ENCODE measurements around the gene ARCN1. TPM values are rescaled to one million over a fixed set of nuclear protein-coding genes. Genes with fewer than 3 reads are reported as not detected.

ARCN1 gene
- total and polyA plus RNA-seq, 2 donors (not counting 1 experiment from before 2014, with no cell fraction given): 42.9 to 83.2 TPM

DNA sequence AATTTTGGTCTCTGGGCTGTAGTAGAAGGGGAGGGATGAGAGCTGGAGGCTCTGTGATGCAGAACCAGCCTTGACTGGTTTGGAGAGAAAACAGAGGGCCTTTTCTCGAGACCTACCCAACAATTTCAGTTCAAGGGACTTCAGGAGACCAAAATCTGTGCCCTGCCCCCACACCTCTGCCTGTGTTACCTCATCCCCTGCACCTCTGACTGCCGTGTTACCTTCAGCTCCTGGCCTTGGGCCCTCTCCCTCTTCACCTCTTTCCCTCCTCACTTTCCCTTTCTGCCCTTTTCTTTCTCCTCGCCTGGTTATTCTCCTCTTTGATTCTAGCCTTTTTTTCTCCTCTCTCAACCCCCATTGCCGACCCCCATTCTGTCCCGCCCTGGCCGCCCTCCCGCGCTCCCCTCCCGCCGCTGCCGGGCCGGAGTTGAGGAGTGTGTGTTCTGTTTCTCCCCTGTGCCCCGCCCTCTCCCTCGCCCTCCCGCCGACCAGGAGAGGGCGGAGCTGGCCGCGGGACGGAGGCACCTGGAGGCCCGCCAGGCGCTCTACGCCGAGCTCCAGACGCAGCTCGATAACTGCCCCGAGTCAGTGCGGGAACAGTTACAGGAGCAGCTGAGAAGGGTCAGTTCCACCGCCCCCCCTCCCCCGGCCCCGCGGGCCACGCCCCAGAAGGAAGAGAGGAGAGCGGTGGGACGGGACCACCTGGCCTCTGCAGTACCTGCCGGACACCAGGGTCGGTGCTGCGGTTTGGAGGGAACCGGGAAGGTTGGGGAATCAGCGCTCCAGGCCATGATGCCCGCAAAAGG is 62.4 kb downstream of the ARCN1 start:
- intact Hi-C loops (cut with micrococcal nuclease): no loop called here
- Histone ChIP-seq H3K9ac (ENCODE audit: low read length) (no peak overlapping the region), H2AFZ (ENCODE audit: insufficient read depth, low read depth, low read length, poor library complexity, severe bottlenecking) (no peak overlapping the region), H3K9me3 (ENCODE audit: control extremely low read depth in 1 of 3, control insufficient read depth in 2 of 3, insufficient read depth in 1 of 3, low read length in 2 of 3) (no peaks in the 10 kb centered on the region), H3K4me1 (ENCODE audit: control insufficient read depth in 2 of 2, insufficient read depth in 2 of 2, low read length in 2 of 2) (no peaks in the 10 kb centered on the region), H3K27me3 (replicated peaks in 1 of 4; ENCODE audit: control extremely low read depth in 1 of 4, control insufficient read depth in 3 of 4, insufficient read depth in 4 of 4, low read length in 3 of 4) (peaks cover 0 to 5% (median 2%) of the 10 kb centered on the region in 4 experiments), H4K20me1 (ENCODE audit: control insufficient read depth, insufficient read depth, low read length, poor library complexity, severe bottlenecking) (no peaks in the 10 kb centered on the region), H3K27ac (ENCODE audit: low read length in 2 of 2) (no peak overlapping the region), H3K36me3 (replicated peaks in 1 of 2; ENCODE audit: control extremely low read depth in 1 of 2, control insufficient read depth in 1 of 2, extremely low read depth in 1 of 2, insufficient read depth in 2 of 2, low read length in 1 of 2) (no peaks in the 10 kb centered on the region), H3K4me3 (ENCODE audit: control extremely low read depth in 1 of 5, extremely low read depth in 1 of 5, insufficient read depth in 1 of 5, low read depth in 2 of 5, low read length in 4 of 5) (no peak overlapping the region), H3K79me2 (ENCODE audit: control insufficient read depth, insufficient read depth, low read length) (no peaks in the 10 kb centered on the region), H3K4me2 (replicated peaks; ENCODE audit: low read depth, low read length, poor library complexity, severe bottlenecking) (peak overlapping the region; percentile 38)
- ATAC-seq (ENCODE audit: low read depth) (peak; percentile 31), DNase-seq (no peak)
- Mint-ChIP-seq H3K4me1 (no peaks in the 10 kb centered on the region), H3K9me3 (ENCODE audit: insufficient read depth) (no peaks in the 10 kb centered on the region), H3K27ac (no peak overlapping the region), H3K27me3 (peaks cover 7% of the 10 kb centered on the region), H3K4me3 (no peak overlapping the region)
- TF ChIP-seq, protein P1, sequence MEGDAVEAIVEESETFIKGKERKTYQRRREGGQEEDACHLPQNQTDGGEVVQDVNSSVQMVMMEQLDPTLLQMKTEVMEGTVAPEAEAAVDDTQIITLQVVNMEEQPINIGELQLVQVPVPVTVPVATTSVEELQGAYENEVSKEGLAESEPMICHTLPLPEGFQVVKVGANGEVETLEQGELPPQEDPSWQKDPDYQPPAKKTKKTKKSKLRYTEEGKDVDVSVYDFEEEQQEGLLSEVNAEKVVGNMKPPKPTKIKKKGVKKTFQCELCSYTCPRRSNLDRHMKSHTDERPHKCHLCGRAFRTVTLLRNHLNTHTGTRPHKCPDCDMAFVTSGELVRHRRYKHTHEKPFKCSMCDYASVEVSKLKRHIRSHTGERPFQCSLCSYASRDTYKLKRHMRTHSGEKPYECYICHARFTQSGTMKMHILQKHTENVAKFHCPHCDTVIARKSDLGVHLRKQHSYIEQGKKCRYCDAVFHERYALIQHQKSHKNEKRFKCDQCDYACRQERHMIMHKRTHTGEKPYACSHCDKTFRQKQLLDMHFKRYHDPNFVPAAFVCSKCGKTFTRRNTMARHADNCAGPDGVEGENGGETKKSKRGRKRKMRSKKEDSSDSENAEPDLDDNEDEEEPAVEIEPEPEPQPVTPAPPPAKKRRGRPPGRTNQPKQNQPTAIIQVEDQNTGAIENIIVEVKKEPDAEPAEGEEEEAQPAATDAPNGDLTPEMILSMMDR (IDR thresholded peaks at IDR 0.05): no peak
- no peak for TF ChIP-seq EZH2 (IDR thresholded peaks at IDR 0.05; ENCODE audit: borderline replicate concordance, insufficient read depth, low read depth, low read length, poor library complexity, severe bottlenecking)
- WGBS (ENCODE audit: insufficient coverage): 82% methylated on average over 28 of the region's 41 CpGs
- ChIA-PET POLR2A (no interaction called here), CTCF (no interaction called here)

DNA sequence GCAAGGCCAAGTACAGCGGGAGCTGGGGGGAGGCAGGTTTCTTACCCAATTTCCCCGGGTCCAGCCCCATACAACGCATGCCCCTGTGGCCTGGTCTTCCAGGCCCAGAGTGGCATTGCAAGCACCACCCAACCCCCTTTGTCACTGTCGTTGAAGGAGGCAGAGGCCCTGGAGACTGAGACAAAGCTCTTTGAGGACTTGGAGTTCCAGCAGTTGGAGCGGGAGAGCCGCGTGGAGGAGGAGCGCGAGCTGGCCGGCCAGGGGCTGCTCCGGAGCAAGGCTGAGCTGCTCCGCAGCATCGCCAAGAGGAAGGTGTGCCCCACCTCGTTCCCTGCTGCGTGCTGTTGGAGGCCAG is 63.0 kb downstream of the ARCN1 start:
- H3K79me2 ChIP-seq (ENCODE audit: control insufficient read depth, insufficient read depth, low read length): no peaks in the 10 kb centered on the region
- no peaks in the 10 kb centered on the region for H3K36me3 ChIP-seq (replicated peaks in 1 of 2; ENCODE audit: control extremely low read depth in 1 of 2, control insufficient read depth in 1 of 2, extremely low read depth in 1 of 2, insufficient read depth in 2 of 2, low read length in 1 of 2)
- H3K27ac ChIP-seq (ENCODE audit: low read length in 2 of 2): no peak overlapping the region
- no peak overlapping the region for H3K4me3 ChIP-seq (ENCODE audit: control extremely low read depth in 1 of 5, extremely low read depth in 1 of 5, insufficient read depth in 1 of 5, low read depth in 2 of 5, low read length in 4 of 5)
- H2AFZ ChIP-seq (ENCODE audit: insufficient read depth, low read depth, low read length, poor library complexity, severe bottlenecking): no peak overlapping the region
- intact Hi-C loops (cut with micrococcal nuclease): no loop called here
- POLR2A ChIA-PET: interaction anchor here (0.5 kb wide), 1 partner anchor 100 kb away, joined by 5 read pairs; no protein-coding TSS in a partner anchor
- no peaks in the 10 kb centered on the region for H3K4me1 ChIP-seq (ENCODE audit: control insufficient read depth in 2 of 2, insufficient read depth in 2 of 2, low read length in 2 of 2)
- no peak overlapping the region for H3K4me2 ChIP-seq (replicated peaks; ENCODE audit: low read depth, low read length, poor library complexity, severe bottlenecking)
- no peak for DNase-seq
- H3K9me3 ChIP-seq (ENCODE audit: control extremely low read depth in 1 of 3, control insufficient read depth in 2 of 3, insufficient read depth in 1 of 3, low read length in 2 of 3): no peaks in the 10 kb centered on the region
- Mint-ChIP-seq H3K9me3 (ENCODE audit: insufficient read depth) (no peaks in the 10 kb centered on the region), H3K4me1 (no peaks in the 10 kb centered on the region), H3K27ac (no peak overlapping the region), H3K4me3 (no peak overlapping the region), H3K27me3 (peaks cover 7% of the 10 kb centered on the region)
- no peaks in the 10 kb centered on the region for H4K20me1 ChIP-seq (ENCODE audit: control insufficient read depth, insufficient read depth, low read length, poor library complexity, severe bottlenecking)
- no peak overlapping the region for H3K9ac ChIP-seq (ENCODE audit: low read length)
- ATAC-seq (ENCODE audit: low read depth): no peak
- WGBS (ENCODE audit: insufficient coverage): 92% methylated on average over 15 of the region's 15 CpGs
- no peak for TF ChIP-seq EZH2 (IDR thresholded peaks at IDR 0.05; ENCODE audit: borderline replicate concordance, insufficient read depth, low read depth, low read length, poor library complexity, severe bottlenecking)
- TF ChIP-seq, protein P1 (IDR thresholded peaks at IDR 0.05): no peak
- H3K27me3 ChIP-seq (replicated peaks in 1 of 4; ENCODE audit: control extremely low read depth in 1 of 4, control insufficient read depth in 3 of 4, insufficient read depth in 4 of 4, low read length in 3 of 4): peaks cover 0 to 5% (median 2%) of the 10 kb centered on the region in 4 experiments
- CTCF ChIA-PET: interaction anchor here (0.8 to 1.4 kb wide), 2 partner anchors 322 to 464 kb away, joined by 3 read pairs; no protein-coding TSS in a partner anchor

Measured in B cell (primary cell).